CD4-positive, CD25-positive, alpha-beta regulatory T cell (primary cell): ENCODE data around the gene TRAF5. TPM values are rescaled to one million over a fixed set of nuclear protein-coding genes. Genes with fewer than 3 reads are reported as not detected.
A peak's percentile ranks its signal among the peaks of the same experiment; 100 is the strongest.

Experiments
- ATAC-seq, 2 donors: fragments of 150-1000 bp; cut with Tn5 transposase; one replicate each; pipeline ENCODE4 v1.10.0; 2021; ENCODE audit warnings: low read depth in 2 of 2, moderate number of reproducible peaks in 2 of 2, moderate library complexity in 1 of 2
- DNase-seq, 3 donors: peaks; one replicate each; pipeline versions ENCODE4 v3.0.0 to v3.0.0-alpha.2; 2012 to 2022; ENCODE audit warnings: mixed read lengths in 1 of 3
- H3K27ac ChIP-seq: one replicate; pipeline ENCODE4 v1.7.0; 2013; ENCODE audit warnings: mild to moderate bottlenecking, low read length; ENCODE audit not compliant: insufficient read depth, poor library complexity, severe bottlenecking
- H3K27me3 ChIP-seq: one replicate; pipeline ENCODE4 v1.7.0; 2013; ENCODE audit warnings: low read length; ENCODE audit not compliant: control insufficient read depth, insufficient read depth
- H3K36me3 ChIP-seq: one replicate; pipeline ENCODE4 v1.7.0; 2013; ENCODE audit warnings: mild to moderate bottlenecking, low read length, moderate library complexity; ENCODE audit not compliant: control insufficient read depth, insufficient read depth
- H3K4me1 ChIP-seq: 2 replicates; pipeline ENCODE4 v1.7.0; 2013; ENCODE audit warnings: mild to moderate bottlenecking, low read length; ENCODE audit not compliant: insufficient read depth, control insufficient read depth, poor library complexity, severe bottlenecking
- H3K4me3 ChIP-seq: one replicate; pipeline ENCODE4 v1.7.0; 2013; ENCODE audit warnings: low read depth, mild to moderate bottlenecking, low read length, moderate library complexity
- H3K9me3 ChIP-seq, 2 experiments: 1 replicate in 1 of 2; 2 replicates in 1 of 2; pipeline ENCODE4 v1.7.0; 2013; ENCODE audit warnings: low read length in 2 of 2, mild to moderate bottlenecking in 1 of 2, moderate library complexity in 1 of 2; ENCODE audit not compliant: control insufficient read depth in 2 of 2
- H3K27ac Mint-ChIP-seq, 3 donors: one replicate each; pipeline ENCODE4 v1.8.0; 2020 to 2022; ENCODE audit warnings: mild to moderate bottlenecking in 3 of 3, mixed read lengths in 3 of 3, moderate library complexity in 2 of 3
- H3K27me3 Mint-ChIP-seq: one replicate; pipeline ENCODE4 v1.8.0; 2022; ENCODE audit warnings: mild to moderate bottlenecking, mixed read lengths
- H3K36me3 Mint-ChIP-seq: one replicate; pipeline ENCODE4 v1.8.0; 2020; ENCODE audit warnings: mixed read lengths
- H3K4me1 Mint-ChIP-seq, 4 donors: one replicate each; pipeline ENCODE4 v1.8.0; 2020 to 2022; ENCODE audit warnings: mixed read lengths in 4 of 4, mild to moderate bottlenecking in 1 of 4
- H3K4me3 Mint-ChIP-seq, 4 donors: one replicate each; pipeline ENCODE4 v1.8.0; 2020 to 2022; ENCODE audit warnings: mild to moderate bottlenecking in 4 of 4, mixed read lengths in 4 of 4, moderate library complexity in 3 of 4
- H3K9me3 Mint-ChIP-seq, 7 donors: one replicate each; pipeline ENCODE4 v1.8.0; 2020 to 2022; ENCODE audit warnings: mixed read lengths in 7 of 7, mild to moderate bottlenecking in 3 of 7, moderate library complexity in 2 of 7
- polyA plus RNA-seq, 4 donors: library from polyadenylated mRNA; unstranded; fragments of 300-500 nt; fragmentation: Illumina TruSeq; gene quantifications; one replicate each; pipeline ENCODE4 v1.2.3, GENCODE V29; 2021
- total RNA-seq: library from RNA; stranded (reverse); gene quantifications from one replicate; pipeline ENCODE4 v1.2.3, GENCODE V29; 2022

The TRAF5 gene, protein sequence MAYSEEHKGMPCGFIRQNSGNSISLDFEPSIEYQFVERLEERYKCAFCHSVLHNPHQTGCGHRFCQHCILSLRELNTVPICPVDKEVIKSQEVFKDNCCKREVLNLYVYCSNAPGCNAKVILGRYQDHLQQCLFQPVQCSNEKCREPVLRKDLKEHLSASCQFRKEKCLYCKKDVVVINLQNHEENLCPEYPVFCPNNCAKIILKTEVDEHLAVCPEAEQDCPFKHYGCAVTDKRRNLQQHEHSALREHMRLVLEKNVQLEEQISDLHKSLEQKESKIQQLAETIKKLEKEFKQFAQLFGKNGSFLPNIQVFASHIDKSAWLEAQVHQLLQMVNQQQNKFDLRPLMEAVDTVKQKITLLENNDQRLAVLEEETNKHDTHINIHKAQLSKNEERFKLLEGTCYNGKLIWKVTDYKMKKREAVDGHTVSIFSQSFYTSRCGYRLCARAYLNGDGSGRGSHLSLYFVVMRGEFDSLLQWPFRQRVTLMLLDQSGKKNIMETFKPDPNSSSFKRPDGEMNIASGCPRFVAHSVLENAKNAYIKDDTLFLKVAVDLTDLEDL
- total RNA-seq (58.3 TPM), polyA plus RNA-seq (10 to 100 TPM; 34.4 to 41.7 (median 38.3) TPM)

DNA sequence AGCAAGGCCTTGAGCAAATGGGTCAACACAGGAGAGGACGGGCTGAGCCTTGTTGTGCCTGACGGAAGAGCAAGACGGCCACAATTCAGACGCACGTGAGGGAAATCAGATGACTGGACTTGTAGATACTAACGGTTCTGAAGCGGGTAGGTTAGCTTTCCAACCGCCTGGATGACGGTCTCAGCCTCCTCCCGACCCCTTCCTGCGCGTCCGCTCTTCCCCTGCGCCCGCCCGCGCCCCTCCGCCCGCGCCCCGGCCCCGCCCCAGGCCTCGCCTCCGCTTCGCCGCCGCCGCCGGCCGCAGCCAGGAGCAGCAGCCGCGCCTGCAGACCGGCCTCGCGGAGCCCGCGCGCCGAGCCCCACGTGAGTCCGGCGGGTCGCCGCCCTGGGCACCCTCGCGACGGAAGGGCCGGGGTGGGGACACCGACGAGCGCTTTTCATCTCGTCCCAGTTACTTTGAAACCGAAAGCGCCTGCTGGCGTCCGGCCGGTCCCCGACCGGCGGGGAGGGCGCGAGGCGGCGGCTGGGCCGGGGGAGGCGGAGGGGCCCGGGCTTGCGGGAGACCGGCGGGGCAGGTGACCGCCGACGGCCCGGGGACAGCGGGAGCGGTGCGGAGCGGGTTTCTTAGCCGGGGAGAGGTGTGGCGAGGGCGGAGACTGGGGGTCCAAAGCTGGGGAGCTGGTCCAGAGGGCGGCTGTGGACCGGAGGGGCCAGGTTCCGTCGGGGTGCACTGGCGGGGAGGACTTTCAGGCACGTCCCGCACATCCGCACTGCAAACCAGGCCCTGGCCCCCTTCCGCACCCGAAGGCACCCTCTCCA lies at the start of gene TRAF5:
Gene TRAF5, plus strand, starts transcription at position 306 of the 818 bp plus-strand sequence. CDS start 26,407 bp downstream, outside the sequence.
- Mint-ChIP-seq H3K9me3 (no peaks in the 10 kb centered on the region), H3K36me3 (peaks cover 12% of the 10 kb centered on the region), H3K27ac (peak within 1 kb of the TSS; percentile 95 to 100 (median 98)), H3K27me3 (no peaks in the 10 kb centered on the region), H3K4me3 (peak within 1 kb of the TSS; percentile 95 to 97 (median 96)), H3K4me1 (peaks cover 33 to 74% (median 58%) of the 10 kb centered on the region in 4 donors)
- Histone ChIP-seq H3K27ac (peak within 1 kb of the TSS; percentile 83), H3K4me3 (peak within 1 kb of the TSS; percentile 91), H3K4me1 (peaks cover 56% of the 10 kb centered on the region), H3K9me3 (no peaks in the 10 kb centered on the region), H3K27me3 (no peaks in the 10 kb centered on the region), H3K36me3 (peaks cover 2% of the 10 kb centered on the region)
- ATAC-seq = peak; percentile 23 to 32
- peak; percentile 41 to 55 (median 54) for DNase-seq

DNA sequence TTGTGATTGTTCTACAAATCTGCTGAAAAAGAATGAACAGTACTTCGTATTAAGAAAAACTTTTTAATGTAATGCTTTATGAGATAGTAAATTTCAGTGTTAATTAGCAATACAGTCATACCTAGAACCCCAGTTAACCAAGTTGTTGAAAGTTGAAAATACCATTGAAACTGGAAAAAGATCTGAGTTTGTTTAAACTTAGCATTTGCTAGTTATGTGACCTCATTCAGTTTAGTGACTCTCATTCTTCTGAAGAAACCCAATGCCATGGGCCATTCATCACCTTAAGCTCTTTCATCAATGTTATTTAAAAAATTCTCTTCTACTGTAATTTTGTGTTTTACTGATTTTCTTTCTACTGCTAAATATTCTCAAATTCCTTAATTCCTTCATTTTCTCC lies 47.3 kb upstream of the TRAF5 start:
- Mint-ChIP-seq H3K4me1 (peaks cover 0 to 8% (median 4%) of the 10 kb centered on the region in 4 donors), H3K27ac (no peak overlapping the region), H3K27me3 (no peaks in the 10 kb centered on the region), H3K4me3 (no peak overlapping the region), H3K36me3 (peaks cover 16% of the 10 kb centered on the region), H3K9me3 (no peaks in the 10 kb centered on the region)
- Histone ChIP-seq H3K4me3 (no peak overlapping the region), H3K27me3 (no peaks in the 10 kb centered on the region), H3K36me3 (peaks cover 70% of the 10 kb centered on the region), H3K4me1 (no peaks in the 10 kb centered on the region), H3K27ac (no peak overlapping the region), H3K9me3 (no peaks in the 10 kb centered on the region)
- ATAC-seq = no peak
- no peak for DNase-seq

DNA sequence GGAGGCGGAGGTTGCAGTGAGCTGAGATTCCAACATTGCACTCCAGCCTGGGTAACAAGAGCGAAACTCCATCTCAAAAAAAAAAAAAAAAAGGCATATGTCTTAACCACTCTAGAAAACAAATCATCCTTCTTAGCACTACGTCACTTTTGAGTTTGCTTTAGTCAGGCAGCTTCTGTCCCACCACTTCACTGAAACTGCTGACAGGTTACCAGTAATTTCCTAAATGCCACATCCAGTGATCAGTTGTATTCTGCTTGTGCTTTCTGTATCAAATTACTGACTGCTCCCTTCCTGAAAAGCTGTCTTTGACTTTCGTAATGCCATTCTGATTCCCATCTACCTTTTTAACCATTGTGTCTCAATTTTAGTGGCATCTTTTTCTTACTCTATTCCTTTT lies 45.7 kb upstream of the TRAF5 start:
- Histone ChIP-seq H3K4me3 (no peak overlapping the region), H3K9me3 (no peaks in the 10 kb centered on the region), H3K4me1 (no peaks in the 10 kb centered on the region), H3K36me3 (peaks cover 68% of the 10 kb centered on the region), H3K27ac (no peak overlapping the region), H3K27me3 (no peaks in the 10 kb centered on the region)
- Mint-ChIP-seq H3K36me3 (peaks cover 26% of the 10 kb centered on the region), H3K4me3 (no peak overlapping the region), H3K27ac (no peak overlapping the region), H3K4me1 (peaks cover 0 to 8% (median 6%) of the 10 kb centered on the region in 4 donors), H3K9me3 (no peaks in the 10 kb centered on the region), H3K27me3 (no peaks in the 10 kb centered on the region)
- peak in 1 of 3 donors; percentile 21 for DNase-seq
- no peak for ATAC-seq

DNA sequence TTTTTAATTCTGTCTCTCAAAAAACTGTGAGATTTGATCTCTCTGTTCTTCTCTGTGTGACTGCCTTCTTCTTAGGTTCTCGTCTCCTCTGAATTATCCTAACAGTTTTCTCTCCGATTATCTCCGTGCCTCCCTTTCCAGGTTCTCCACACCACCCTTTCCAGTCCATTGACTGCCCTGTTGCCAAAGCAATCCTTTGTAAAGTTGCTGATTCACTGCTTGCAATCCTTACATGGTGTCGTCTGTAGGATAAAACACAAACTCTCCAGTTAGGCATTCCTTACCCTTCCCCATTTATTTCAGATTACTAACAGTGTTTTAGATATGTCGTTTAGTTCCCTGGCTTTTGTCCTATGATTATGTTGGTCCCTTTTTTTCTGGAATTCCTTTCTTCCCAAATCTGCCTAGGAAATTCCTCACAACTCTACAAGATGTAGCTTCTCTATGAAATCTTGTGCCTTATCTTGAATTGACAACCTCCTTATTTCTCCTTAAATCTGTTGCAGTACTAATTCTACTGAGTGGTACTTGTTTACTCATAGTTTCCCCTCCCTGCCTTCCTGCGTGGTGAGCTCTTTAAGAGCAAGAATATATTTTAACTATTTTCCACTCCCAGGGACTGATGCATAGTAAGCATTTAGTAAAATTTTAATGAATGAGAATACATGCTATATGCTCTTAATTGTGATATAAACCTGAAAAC lies 45.2 kb upstream of the TRAF5 start:
- H3K27ac ChIP-seq = no peak overlapping the region
- H3K36me3 ChIP-seq = peaks cover 68% of the 10 kb centered on the region
- no peaks in the 10 kb centered on the region for H3K9me3 ChIP-seq
- Mint-ChIP-seq H3K9me3 (no peaks in the 10 kb centered on the region), H3K4me1 (peaks cover 0 to 6% (median 5%) of the 10 kb centered on the region in 4 donors), H3K4me3 (no peak overlapping the region), H3K27ac (no peak overlapping the region), H3K36me3 (peaks cover 23% of the 10 kb centered on the region), H3K27me3 (no peaks in the 10 kb centered on the region)
- ATAC-seq (no peak), DNase-seq (no peak)
- H3K4me3 ChIP-seq = no peak overlapping the region
- H3K4me1 ChIP-seq = no peaks in the 10 kb centered on the region
- H3K27me3 ChIP-seq = no peaks in the 10 kb centered on the region

DNA sequence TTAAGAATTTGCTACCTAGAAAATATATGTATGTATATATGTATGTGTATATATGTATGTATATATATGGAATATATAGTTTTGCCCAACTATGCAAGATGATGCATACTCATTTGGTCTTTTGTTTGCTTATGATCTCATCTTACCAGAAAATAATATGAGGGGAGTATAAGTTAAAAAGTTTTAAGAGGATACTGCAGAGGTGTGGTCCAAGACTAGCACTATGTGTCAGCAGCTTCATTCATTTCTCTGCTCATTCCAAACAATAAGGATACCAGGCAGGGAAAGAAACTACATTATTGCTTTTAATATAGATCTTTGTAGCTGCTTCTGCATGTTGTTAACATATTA lies 44.6 kb upstream of the TRAF5 start:
- H3K36me3 ChIP-seq = peaks cover 72% of the 10 kb centered on the region
- no peak for ATAC-seq

DNA sequence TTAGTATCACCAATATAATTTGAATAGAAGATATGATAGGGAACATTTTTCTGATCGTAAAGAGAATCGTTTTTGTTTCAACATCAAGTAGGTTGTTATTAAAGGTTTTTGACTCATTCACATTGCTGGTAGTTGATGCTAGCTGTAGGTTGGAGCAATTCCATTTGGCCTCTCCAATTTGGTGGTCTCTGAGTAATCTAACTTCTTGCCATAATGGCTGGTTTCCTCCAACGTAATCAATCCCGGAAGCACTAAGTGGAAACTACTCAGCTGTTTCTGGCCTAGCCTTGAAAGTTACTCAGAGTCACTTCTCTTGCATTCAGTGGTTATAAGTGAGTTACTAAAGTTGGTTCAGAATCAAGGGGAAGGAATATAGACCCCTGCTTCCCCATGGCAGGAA lies 41.4 kb upstream of the TRAF5 start:
- H3K36me3 ChIP-seq = peaks cover 69% of the 10 kb centered on the region
- H3K9me3 ChIP-seq = no peaks in the 10 kb centered on the region
- no peaks in the 10 kb centered on the region for H3K27me3 ChIP-seq
- no peak overlapping the region for H3K4me3 ChIP-seq
- peaks cover 4 to 16% (median 14%) of the 10 kb centered on the region in 4 donors for H3K4me1 Mint-ChIP-seq
- no peaks in the 10 kb centered on the region for H3K4me1 ChIP-seq
- no peak overlapping the region for H3K27ac Mint-ChIP-seq
- ATAC-seq = no peak
- no peaks in the 10 kb centered on the region for H3K27me3 Mint-ChIP-seq
- DNase-seq = no peak
- H3K4me3 Mint-ChIP-seq = no peak overlapping the region
- peaks cover 39% of the 10 kb centered on the region for H3K36me3 Mint-ChIP-seq
- no peak overlapping the region for H3K27ac ChIP-seq
- no peaks in the 10 kb centered on the region for H3K9me3 Mint-ChIP-seq

More for the DNA sequence above, 44.6 kb upstream of the TRAF5 start:
- no peaks in the 10 kb centered on the region for H3K9me3 ChIP-seq
- no peaks in the 10 kb centered on the region for H3K9me3 Mint-ChIP-seq
- no peak overlapping the region for H3K4me3 Mint-ChIP-seq
- H3K27me3 ChIP-seq = no peaks in the 10 kb centered on the region
- no peak overlapping the region for H3K27ac Mint-ChIP-seq
- H3K27ac ChIP-seq = no peak overlapping the region
- H3K27me3 Mint-ChIP-seq = no peaks in the 10 kb centered on the region
- DNase-seq = no peak
- peaks cover 0 to 10% (median 7%) of the 10 kb centered on the region in 4 donors for H3K4me1 Mint-ChIP-seq
- no peak overlapping the region for H3K4me3 ChIP-seq
- H3K36me3 Mint-ChIP-seq = peaks cover 26% of the 10 kb centered on the region
- H3K4me1 ChIP-seq = no peaks in the 10 kb centered on the region

DNA sequence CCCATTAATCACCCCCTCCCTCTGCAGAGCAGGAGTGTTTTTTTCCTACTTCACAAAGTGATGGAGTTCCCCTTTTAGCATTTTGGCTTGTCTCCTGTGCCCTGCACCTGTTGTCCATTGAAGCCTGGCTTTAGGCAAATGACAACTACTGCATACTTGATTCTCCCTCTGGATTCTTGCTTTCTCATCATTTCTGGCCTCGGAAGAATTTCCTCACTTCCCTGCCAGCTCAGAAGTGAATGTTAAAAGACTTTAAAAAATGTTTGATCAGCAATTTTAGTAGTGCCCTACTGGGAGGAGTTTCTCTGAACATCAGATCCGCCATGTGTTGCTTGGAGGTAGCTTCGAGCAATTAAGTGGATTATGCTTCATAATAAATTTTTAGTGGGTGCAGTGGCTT lies 39.4 kb upstream of the TRAF5 start:
- Mint-ChIP-seq H3K27me3 (no peaks in the 10 kb centered on the region), H3K4me3 (no peak overlapping the region), H3K36me3 (peaks cover 55% of the 10 kb centered on the region), H3K27ac (no peak overlapping the region), H3K4me1 (peaks cover 11 to 16% (median 15%) of the 10 kb centered on the region in 4 donors), H3K9me3 (peaks cover 0 to 3% (median 0%) of the 10 kb centered on the region in 7 donors)
- H3K9me3 ChIP-seq = no peaks in the 10 kb centered on the region
- H3K27me3 ChIP-seq = no peaks in the 10 kb centered on the region
- no peak for ATAC-seq
- H3K27ac ChIP-seq = no peak overlapping the region
- H3K4me1 ChIP-seq = no peaks in the 10 kb centered on the region
- no peak overlapping the region for H3K4me3 ChIP-seq
- H3K36me3 ChIP-seq = peaks cover 74% of the 10 kb centered on the region
- no peak for DNase-seq
